GM12878 (cell line): ENCODE results near the gene PSIP1. TPM values are rescaled to one million over a fixed set of nuclear protein-coding genes. Genes with fewer than 3 reads are reported as not detected.

Source experiments
- ATAC-seq: fragments of 200-7000 bp; cut with Tn5 transposase; 3 replicates; pipeline ENCODE4 v1.9.1; 2020; ENCODE audit warnings: mild to moderate bottlenecking, moderate library complexity
- BruUV-seq: library from RNA; stranded (reverse); fragments of 400-500 nt; replicated peaks from 2 replicates; lab custom pipeline; 2021; lab: Mats Ljungman, UMichigan
- CTCF ChIA-PET: fragments of 300-600 bp; sonication (Branson Sonifier 250); formaldehyde crosslinking; extraction: SDS; loops from one replicate; lab custom pipeline; 2021; ENCODE audit warnings: inconsistent platforms; lab: Yijun Ruan, JAX
- POLR2A ChIA-PET: fragments of 350-600 bp; formaldehyde crosslinking; extraction: SDS; loops from one replicate; lab custom pipeline; 2021; ENCODE audit warnings: inconsistent platforms; lab: Charles Lee
- RAD21 ChIA-PET: fragments of 300-600 bp; sonication (Branson Sonifier 250); formaldehyde crosslinking; loops from one replicate; lab custom pipeline; 2023; ENCODE audit warnings: antibody characterized with exemption; ENCODE audit not compliant: unreplicated experiment; lab: Charles Lee
- SMC1A ChIA-PET: fragments of 300-600 bp; sonication (Branson Sonifier 250); formaldehyde crosslinking; loops from one replicate; lab custom pipeline; 2023; ENCODE audit not compliant: unreplicated experiment, uncharacterized antibody; lab: Charles Lee
- DNase-seq: peaks from one replicate; pipeline ENCODE4 v3.0.0-alpha.2; 2011; ENCODE audit warnings: low read depth, low spot score
- FAIRE-seq: peaks from 3 replicates; lab custom pipeline; 2011; peaks lifted over from hg19 to GRCh38; lab: Jason Lieb, UNC
- H2AFZ ChIP-seq: 2 replicates; pipeline ENCODE4 v1.6.0; 2011; ENCODE audit warnings: low read depth, low read length, control low read depth; ENCODE audit not compliant: control insufficient read depth
- H3K27ac ChIP-seq: 2 replicates; pipeline ENCODE4 v1.5.1; 2011; ENCODE audit warnings: control low read depth; ENCODE audit not compliant: control insufficient read depth, insufficient read depth
- H3K27me3 ChIP-seq, 2 experiments: replicated peaks in 1 of 2; 2 replicates each; pipeline versions ENCODE4 v1.6.0 to v1.6.1; 2011; ENCODE audit warnings: low read length in 1 of 2; ENCODE audit not compliant: control insufficient read depth in 2 of 2, insufficient read depth in 2 of 2
- H3K36me3 ChIP-seq, 2 experiments: 2 replicates each; pipeline ENCODE4 v1.5.1; 2011; ENCODE audit warnings: low read length in 1 of 2; ENCODE audit not compliant: control insufficient read depth in 2 of 2, insufficient read depth in 2 of 2
- H3K4me1 ChIP-seq: 2 replicates; pipeline ENCODE4 v1.6.1; 2011; ENCODE audit warnings: mild to moderate bottlenecking, low read length, moderate library complexity, mixed read lengths; ENCODE audit not compliant: control insufficient read depth, insufficient read depth
- H3K4me2 ChIP-seq: 2 replicates; pipeline ENCODE4 v1.6.0; 2011; ENCODE audit warnings: control low read depth; ENCODE audit not compliant: control insufficient read depth, insufficient read depth
- H3K4me3 ChIP-seq: fragments of 200-600 bp; sonication (generic); 2 replicates; pipeline ENCODE4 v1.5.1; 2016
- H3K79me2 ChIP-seq: 2 replicates; pipeline ENCODE4 v1.6.0; 2011; ENCODE audit warnings: low read length; ENCODE audit not compliant: control insufficient read depth, insufficient read depth
- H3K9ac ChIP-seq: 2 replicates; pipeline ENCODE4 v1.8.0; 2011; ENCODE audit warnings: low read length, control low read depth, mixed read lengths; ENCODE audit not compliant: control insufficient read depth, insufficient read depth
- H3K9me3 ChIP-seq: replicated peaks from 3 replicates; pipeline ENCODE4 v1.5.1; 2011; ENCODE audit warnings: mild to moderate bottlenecking, low read length; ENCODE audit not compliant: control insufficient read depth, insufficient read depth
- H4K20me1 ChIP-seq: 2 replicates; pipeline ENCODE4 v1.6.0; 2011; ENCODE audit not compliant: control insufficient read depth, insufficient read depth
- BCL11A ChIP-seq: IDR thresholded peaks from 2 replicates; pipeline ENCODE4 v1.6.1; 2011; ENCODE audit warnings: low read depth, low read length
- CREM ChIP-seq: IDR thresholded peaks from 2 replicates; pipeline ENCODE4 v1.6.1; 2014; ENCODE audit warnings: antibody characterized with exemption, low read depth
- E4F1 ChIP-seq: fragments of 450-650 bp; IDR thresholded peaks from 2 replicates; pipeline ENCODE4 v1.6.1; 2018; ENCODE audit warnings: borderline replicate concordance, mild to moderate bottlenecking; ENCODE audit not compliant: partially characterized antibody
- EED ChIP-seq: sonication (generic); IDR thresholded peaks from 2 replicates; pipeline ENCODE4 v1.6.1; 2016; ENCODE audit warnings: antibody characterized with exemption, low read depth
- ETV6 ChIP-seq, 2 experiments: fragments of 450-650 bp in 1 of 2; IDR thresholded peaks in 1 of 2; conservative IDR thresholded peaks in 1 of 2; 2 replicates each; pipeline ENCODE4 v1.6.1; 2014; ENCODE audit warnings: antibody characterized with exemption in 1 of 2, borderline replicate concordance in 1 of 2, low read depth in 1 of 2, mild to moderate bottlenecking in 1 of 2, moderate library complexity in 1 of 2
- HDAC2 ChIP-seq: fragments of 200-600 bp; sonication (generic); IDR thresholded peaks from 2 replicates; pipeline ENCODE4 v1.6.1; 2017
- IRF4 ChIP-seq: IDR thresholded peaks from 2 replicates; pipeline ENCODE4 v1.6.1; 2011; ENCODE audit warnings: low read depth, low read length
- NKRF ChIP-seq: fragments of 450-650 bp; conservative IDR thresholded peaks from 2 replicates; pipeline ENCODE4 v1.6.1; 2017; ENCODE audit warnings: mild to moderate bottlenecking, moderate library complexity
- NR2F1 ChIP-seq: fragments of 450-650 bp; conservative IDR thresholded peaks from 2 replicates; pipeline ENCODE4 v1.6.1; 2017; ENCODE audit warnings: mild to moderate bottlenecking
- POLR2AphosphoS2 ChIP-seq: IDR thresholded peaks from 2 replicates; pipeline ENCODE4 v1.6.1; 2011; ENCODE audit warnings: low read depth, mild to moderate bottlenecking, low read length, improper control_type of control experiment, moderate library complexity
- RCOR1 ChIP-seq: conservative IDR thresholded peaks from 2 replicates; pipeline ENCODE4 v1.6.1; 2012; ENCODE audit warnings: low read depth, low read length, improper control_type of control experiment
- SMAD1 ChIP-seq: fragments of 450-650 bp; IDR thresholded peaks from 2 replicates; pipeline ENCODE4 v1.6.1; 2018; ENCODE audit warnings: mild to moderate bottlenecking, low read depth; ENCODE audit not compliant: partially characterized antibody
- SRF ChIP-seq, 2 experiments: IDR thresholded peaks; 2 replicates each; pipeline ENCODE4 v1.6.1; 2011; ENCODE audit warnings: low read depth in 2 of 2, low read length in 2 of 2, mild to moderate bottlenecking in 1 of 2, moderate library complexity in 1 of 2
- TAF1 ChIP-seq: IDR thresholded peaks from 2 replicates; pipeline ENCODE4 v1.6.1; 2011; ENCODE audit warnings: mild to moderate bottlenecking, low read depth, low read length, borderline replicate concordance
- ZNF592 ChIP-seq: fragments of 450-650 bp; IDR thresholded peaks from 2 replicates; pipeline ENCODE4 v1.6.1; 2017; ENCODE audit warnings: mild to moderate bottlenecking, moderate library complexity
- ZZZ3 ChIP-seq: IDR thresholded peaks from 2 replicates; pipeline ENCODE4 v1.6.1; 2011; ENCODE audit warnings: low read depth; ENCODE audit not compliant: control insufficient read depth, insufficient read length
- WGBS: methylation state at CpG from one replicate; pipeline ENCODE4 v1.1.6; 2016; ENCODE audit warnings: low lambda C conversion rate; ENCODE audit not compliant: insufficient replicate concordance, insufficient coverage; ENCODE audit errors: missing lambda C conversion rate; 5-methylcytosine and 5-hydroxymethylcytosine counted together
- in situ Hi-C: fragments of 300-500 bp; cut with MboI; formaldehyde crosslinking; loops from 9 replicates; pipeline ENCODE4 v1.14.3; 2018; ENCODE audit warnings: mixed read lengths
- intact Hi-C: fragments of 100-400 bp; cut with micrococcal nuclease; formaldehyde crosslinking; loops from one replicate; pipeline ENCODE4 v1.14.2; 2022; ENCODE audit not compliant: unreplicated experiment
- polyA plus RNA-seq, 11 experiments: library from polyadenylated mRNA; depleted of rRNA in 4 of 11; unstranded in 6 of 11; stranded (reverse) in 5 of 11; fragments of >200 nt; fragmentation: Nextera tagmentation in 4 of 11; fragmentation: Illumina TruSeq in 1 of 11; extraction: Ambion mirVana in 4 of 11; extraction: Trizol in 1 of 11; gene quantifications; 1 replicate in 1 of 11; 2 replicates in 10 of 11; pipeline versions ENCODE4 v1.2.1 to v1.2.3, GENCODE V29; 2011 to 2016; ENCODE audit warnings: inconsistent platforms in 2 of 11, missing spikeins in 2 of 11, low read depth in 1 of 11
- total RNA-seq, 4 experiments: library from RNA; depleted of rRNA in 3 of 4; stranded (reverse); fragments of >200 nt in 3 of 4; fragmentation: Illumina TruSeq in 1 of 4; extraction: Trizol in 1 of 4; gene quantifications; 2 replicates each; pipeline versions ENCODE4 v1.2.1 to v1.2.3, GENCODE V29; 2013 to 2021

The PSIP1 gene
- total and polyA plus RNA-seq, 10 of the 15 experiments (the other 5 are each of a cell fraction or from before 2014, with no cell fraction given) = 75.5 to 299 (median 173) TPM

GRCh38 chr9:15438891-15439290 is 71.9 kb downstream of the PSIP1 start:
- RAD21 ChIA-PET = no interaction called here
- Histone ChIP-seq H3K27ac (no peak overlapping the region), H3K4me2 (no peak overlapping the region), H4K20me1 (no peaks in the 10 kb centered on the region; the same call in 1 of the 2 replicates), H3K79me2 (peaks cover 8% of the 10 kb centered on the region), H3K9ac (no peak overlapping the region), H3K4me3 (no peak overlapping the region), H3K27me3 (no peaks in the 10 kb centered on the region), H2AFZ (no peak overlapping the region), H3K9me3 (no peaks in the 10 kb centered on the region; the same call in 2 of the 3 replicates), H3K4me1 (no peaks in the 10 kb centered on the region), H3K36me3 (peaks cover 5 to 16% of the 10 kb centered on the region in 2 experiments)
- POLR2A ChIA-PET = no interaction called here
- intact Hi-C loops (no loop called here), in situ Hi-C loops (no loop called here)
- no peak for FAIRE-seq
- WGBS = over 99% methylated on average over 7 of the region's 7 CpGs
- CTCF ChIA-PET = no interaction called here
- BruUV-seq = no TSS peak
- SMC1A ChIA-PET = no interaction called here
- DNase-seq = no peak
- ATAC-seq = no peak
- TF ChIP-seq POLR2AphosphoS2 (no peak), TAF1 (no peak), CREM (no peak), ZNF592 (no peak), NR2F1 (no peak), NKRF (no peak), SRF (IDR thresholded peaks at IDR 0.05; ENCODE audit: low read depth in 2 of 2, low read length in 2 of 2) (no peak), HDAC2 (no peak), EED (no peak), RCOR1 (no peak), ZZZ3 (no peak), BCL11A (no peak), SMAD1 (no peak), ETV6 (conservative IDR thresholded peaks at IDR 0.05 in 1 of 2, IDR thresholded peaks at IDR 0.05 in 1 of 2; ENCODE audit: borderline replicate concordance in 1 of 2, low read depth in 1 of 2) (no peak), E4F1 (no peak), IRF4 (no peak)
